ENCODE data around the gene ATMIN.

DNA sequence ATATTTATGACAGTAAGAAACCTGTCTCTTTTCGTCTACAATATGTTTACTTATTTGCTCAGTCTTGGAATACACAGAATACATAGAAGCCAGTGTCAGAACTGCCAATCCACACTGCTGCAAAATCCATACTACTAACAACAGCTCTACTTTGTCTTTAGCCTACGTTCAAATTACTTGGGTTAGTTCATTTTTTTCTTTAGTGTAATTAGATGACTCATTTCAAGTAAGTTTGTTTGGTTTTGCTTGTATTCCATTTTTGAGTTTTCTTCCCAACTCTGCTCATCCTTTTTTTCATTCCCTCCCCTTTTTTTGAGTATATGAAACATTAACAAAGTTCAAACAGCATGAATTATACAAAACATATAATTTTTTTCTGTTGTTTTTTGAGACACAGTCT is 45.8 kb upstream of the ATMIN start:
- TF ChIP-seq, protein P1, sequence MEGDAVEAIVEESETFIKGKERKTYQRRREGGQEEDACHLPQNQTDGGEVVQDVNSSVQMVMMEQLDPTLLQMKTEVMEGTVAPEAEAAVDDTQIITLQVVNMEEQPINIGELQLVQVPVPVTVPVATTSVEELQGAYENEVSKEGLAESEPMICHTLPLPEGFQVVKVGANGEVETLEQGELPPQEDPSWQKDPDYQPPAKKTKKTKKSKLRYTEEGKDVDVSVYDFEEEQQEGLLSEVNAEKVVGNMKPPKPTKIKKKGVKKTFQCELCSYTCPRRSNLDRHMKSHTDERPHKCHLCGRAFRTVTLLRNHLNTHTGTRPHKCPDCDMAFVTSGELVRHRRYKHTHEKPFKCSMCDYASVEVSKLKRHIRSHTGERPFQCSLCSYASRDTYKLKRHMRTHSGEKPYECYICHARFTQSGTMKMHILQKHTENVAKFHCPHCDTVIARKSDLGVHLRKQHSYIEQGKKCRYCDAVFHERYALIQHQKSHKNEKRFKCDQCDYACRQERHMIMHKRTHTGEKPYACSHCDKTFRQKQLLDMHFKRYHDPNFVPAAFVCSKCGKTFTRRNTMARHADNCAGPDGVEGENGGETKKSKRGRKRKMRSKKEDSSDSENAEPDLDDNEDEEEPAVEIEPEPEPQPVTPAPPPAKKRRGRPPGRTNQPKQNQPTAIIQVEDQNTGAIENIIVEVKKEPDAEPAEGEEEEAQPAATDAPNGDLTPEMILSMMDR (IDR thresholded peaks at IDR 0.05), result no peak
- TF ChIP-seq EZH2 (IDR thresholded peaks at IDR 0.05; ENCODE audit: borderline replicate concordance, insufficient read depth, low read depth, low read length, poor library complexity, severe bottlenecking), result no peak

Data from B cell (primary cell).